T follicular helper cell (primary cell): Measurements from ENCODE around the gene C9orf50.
"Not testable (repeated sequence)": the region's sequence is repeated elsewhere in the genome, so short reads cannot be mapped to it uniquely, and the experiment has no call there.

ENCODE experiments used
- DNase-seq: peaks from one replicate; pipeline ENCODE4 v3.0.0-alpha.2; 2020; ENCODE audit warnings: low read depth
- total RNA-seq, 2 experiments: gene quantifications; one replicate each; lab custom pipeline; 2026; lab: John Stamatoyannopoulos, UW

C9orf50 gene
- 0 reads per million in 2 experiments for total RNA-seq

DNA sequence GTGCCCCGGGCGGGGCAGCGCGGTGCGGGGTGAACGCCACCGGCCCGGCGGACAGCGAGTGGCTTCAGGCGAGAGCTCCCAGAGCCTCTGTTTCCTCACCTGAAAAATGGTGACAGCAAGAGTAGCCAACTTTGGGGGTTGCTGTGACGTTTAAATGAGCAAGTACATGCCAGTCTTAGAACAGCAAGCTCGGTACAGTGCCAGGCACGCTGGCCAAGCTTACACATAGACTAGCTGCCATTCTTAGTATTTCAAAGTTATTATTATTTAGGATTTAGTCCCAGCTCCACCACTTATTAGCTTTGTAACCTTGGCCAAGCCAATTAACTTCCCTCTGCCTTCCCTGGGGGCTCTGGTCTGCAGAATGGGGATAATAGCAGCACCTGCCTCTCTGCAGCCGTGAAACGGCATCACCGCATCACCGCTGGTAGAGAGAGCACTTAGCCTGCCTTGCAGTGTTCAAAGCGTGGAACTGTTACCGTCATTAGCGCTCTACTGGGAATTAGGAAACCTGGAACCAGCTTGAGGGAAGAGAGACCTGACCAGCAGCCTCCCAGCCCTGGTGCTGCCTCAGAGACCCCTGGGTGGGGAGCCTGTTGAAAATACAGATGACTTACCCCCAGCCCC lies at the start of gene C9orf50:
Gene C9orf50 (minus strand): TSS at position 433 of the 627 bp plus-strand sequence. CDS start 527 bp downstream, outside the sequence.
- DNase-seq, result no peak

DNA sequence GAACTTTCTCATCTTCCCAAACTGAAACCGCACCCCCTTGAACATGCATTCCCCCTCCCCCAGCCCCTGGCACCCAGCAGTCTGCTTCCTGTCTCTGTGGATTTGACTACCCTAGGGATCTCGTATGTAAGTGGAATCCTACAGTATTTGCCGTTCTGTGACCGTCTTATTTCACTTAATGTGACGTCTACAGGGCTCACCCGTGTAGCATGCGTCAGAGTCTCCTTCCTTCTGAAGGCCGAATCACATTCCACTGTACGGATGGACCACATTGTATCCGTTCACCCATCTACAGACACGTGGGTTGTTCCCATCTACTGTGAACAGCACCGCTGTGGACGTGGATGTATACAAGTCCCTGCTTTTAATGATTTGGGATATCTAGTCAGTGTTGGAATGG lies 49.0 kb upstream of the C9orf50 start:
- no peak for DNase-seq

- DNase-seq, result no peak
Measured at GRCh38 chr9:129669141-129669718, 48.3 kb upstream of the C9orf50 start.

DNA sequence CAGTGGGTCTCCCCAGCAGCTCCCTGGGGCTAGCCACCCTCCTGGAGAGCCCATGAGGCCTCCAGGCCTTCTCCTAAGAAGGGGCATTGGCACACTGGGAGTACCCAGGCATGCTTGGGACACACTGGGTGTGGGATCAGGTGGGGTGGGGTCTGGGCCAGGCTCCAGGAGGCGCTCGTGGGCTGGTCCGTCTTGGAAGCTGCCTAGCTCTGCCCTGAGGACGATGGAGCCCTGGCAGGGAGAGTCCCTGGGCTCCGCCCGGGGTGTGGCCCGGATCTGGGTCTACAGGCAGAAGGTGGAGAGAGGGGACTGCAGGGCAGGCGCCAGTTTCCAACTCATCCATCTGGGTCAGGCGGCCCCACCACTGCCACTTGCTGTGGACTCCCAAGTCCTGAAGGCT lies 46.9 kb upstream of the C9orf50 start:
- no peak for DNase-seq

DNA sequence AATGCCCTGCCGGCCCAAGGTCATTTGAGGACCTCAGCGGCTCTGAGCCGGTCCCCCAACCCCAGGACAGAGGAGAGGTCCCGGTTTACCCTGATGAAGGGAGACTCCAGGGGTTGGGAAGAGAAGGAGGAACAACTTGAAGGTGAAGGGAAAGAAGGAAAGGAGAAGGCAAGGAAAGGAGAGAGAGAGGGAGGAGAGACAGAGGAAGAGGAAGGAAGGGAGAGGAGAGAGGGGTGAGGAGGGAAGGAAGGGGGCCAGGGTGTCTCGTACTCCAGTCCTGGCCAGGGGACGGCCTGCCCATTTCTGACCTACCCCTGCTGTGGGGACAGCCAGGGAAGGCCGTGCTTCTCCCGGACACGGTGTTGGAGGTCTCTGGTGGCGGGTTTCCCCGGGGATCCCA lies 46.5 kb upstream of the C9orf50 start:
- no peak for DNase-seq

GRCh38 chr9:129666575-129666974 lies 45.7 kb upstream of the C9orf50 start:
- DNase-seq, result no peak

DNA sequence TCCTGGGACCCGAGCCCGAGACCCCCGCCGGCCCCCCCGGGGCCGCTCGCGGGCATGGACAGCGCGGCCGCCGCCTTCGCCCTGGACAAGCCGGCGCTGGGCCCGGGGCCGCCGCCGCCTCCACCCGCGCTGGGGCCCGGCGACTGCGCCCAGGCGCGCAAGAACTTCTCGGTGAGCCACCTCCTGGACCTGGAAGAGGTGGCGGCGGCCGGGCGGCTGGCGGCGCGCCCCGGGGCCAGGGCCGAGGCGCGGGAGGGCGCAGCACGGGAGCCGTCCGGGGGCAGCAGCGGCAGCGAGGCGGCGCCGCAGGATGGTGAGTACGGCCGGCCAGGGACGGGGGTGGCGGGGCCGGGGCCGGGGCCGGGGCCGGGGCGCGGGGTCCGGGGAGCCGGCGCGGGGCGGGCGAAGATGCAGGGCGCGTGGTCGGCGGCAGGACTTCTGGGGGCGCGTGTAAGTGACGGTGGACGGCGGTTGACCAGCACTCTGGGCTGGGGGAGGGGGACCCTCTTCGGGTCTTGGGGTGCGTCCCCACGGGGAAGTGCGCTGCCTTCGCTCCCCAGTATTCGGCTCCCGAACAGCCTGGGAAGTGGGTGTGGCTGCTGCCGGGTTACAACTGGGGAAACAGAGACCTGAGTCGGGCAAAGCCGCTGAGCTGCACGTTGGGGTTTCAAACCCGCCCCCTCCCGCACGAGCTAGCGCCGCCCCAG lies 45.1 kb upstream of the C9orf50 start:
- DNase-seq, result no peak

DNA sequence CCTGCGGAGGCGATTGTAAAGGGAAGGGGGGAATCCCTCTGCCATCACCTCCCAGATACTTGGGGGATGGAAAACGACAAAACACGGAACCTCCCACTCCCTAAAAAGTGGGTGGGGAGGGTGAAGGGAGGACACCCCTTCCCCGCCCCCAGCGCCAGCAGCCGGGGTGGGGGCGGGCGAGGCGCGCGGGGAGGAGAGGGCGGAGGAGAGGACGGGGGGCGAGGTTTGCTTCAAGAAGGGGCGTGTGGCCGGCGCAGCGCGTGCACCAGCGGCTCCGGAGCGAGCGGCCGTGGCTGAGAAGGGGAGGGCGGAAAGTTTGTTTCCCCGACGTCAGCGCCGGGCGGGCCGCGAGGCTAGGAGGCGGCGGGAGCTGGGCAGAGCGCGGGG lies 44.5 kb upstream of the C9orf50 start, which contains the start of gene PRRX2:
Gene PRRX2 (plus strand): TSS at position 259 of the 387 bp plus-strand sequence. CDS start 221 bp downstream, outside the sequence.
- no peak for DNase-seq

DNA sequence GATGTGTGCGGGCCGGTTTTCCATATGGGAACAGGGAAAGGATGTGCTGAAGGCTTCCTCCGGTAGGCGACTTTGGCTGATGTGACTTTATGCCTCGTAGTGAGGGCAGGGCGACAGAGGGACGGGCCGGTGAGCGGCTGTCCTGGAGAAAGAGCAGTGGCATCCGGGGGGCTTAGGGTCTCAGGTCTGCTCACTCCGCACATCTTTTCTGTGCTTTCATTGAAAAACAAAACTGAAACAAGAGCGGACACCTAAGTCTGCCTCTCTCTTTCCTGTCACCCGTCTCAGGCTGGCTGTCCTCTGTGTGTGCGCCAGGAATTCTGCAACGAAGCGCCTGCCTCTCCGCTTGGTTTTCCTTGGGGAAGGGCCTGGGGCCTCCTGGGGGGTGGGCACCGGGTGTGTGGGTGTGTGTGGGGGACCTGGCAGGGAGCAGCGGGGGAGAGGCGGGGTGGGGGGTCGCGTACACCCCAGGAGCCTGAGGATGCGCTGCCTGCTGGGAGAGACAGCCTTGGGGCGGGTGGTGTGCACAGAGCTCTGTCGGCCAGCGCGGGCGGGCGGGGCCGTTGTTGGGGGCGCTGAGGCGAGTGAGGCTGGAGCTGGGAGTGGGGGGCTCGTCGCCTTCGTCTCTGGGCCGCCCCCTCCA lies 44.0 kb upstream of the C9orf50 start:
- DNase-seq, result no peak

- DNase-seq, result not testable (repeated sequence)
Measured at GRCh38 chr9:129662239-129662638, 41.3 kb upstream of the C9orf50 start.

DNA sequence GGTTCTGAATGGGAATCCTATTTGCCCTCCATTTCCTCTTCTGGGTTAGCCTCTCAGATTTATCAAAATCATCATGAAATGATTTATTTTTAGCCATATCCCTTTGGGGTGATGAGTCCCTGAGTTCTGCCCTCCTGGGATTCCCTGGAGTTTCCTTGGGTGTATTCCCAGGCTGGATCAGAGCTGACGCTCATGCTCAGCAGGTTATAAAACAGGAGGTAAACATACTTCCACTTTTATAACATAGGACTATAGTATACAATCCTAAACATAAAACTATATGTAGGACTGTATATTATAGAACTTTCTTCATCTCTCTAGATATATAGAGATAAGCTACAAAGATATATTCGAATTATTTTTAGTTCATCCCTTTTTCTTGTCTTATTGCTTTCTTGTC lies 40.1 kb upstream of the C9orf50 start:
- no peak for DNase-seq

GRCh38 chr9:129656795-129657390 lies 36.0 kb upstream of the C9orf50 start:
- no peak for DNase-seq

DNA sequence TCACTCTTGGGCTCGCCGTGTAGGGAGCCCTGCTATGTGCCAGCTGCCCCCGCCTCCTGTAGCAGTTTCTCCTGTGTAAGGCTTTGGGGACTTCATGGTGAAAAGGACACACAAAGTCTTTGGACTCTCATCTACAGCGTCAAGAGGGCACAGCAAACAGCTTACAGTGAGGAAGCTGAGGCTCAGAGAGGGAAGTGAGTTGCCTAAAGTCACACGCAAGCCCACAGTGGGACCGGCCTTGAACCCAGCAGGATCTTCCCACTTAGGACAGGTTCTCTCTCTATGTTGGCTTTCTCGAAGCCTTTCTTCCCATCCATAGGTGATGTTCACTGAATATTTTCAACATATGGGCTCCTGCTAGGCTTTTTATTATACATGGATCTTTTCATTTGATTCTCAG lies 34.8 kb upstream of the C9orf50 start:
- DNase-seq, result no peak

DNA sequence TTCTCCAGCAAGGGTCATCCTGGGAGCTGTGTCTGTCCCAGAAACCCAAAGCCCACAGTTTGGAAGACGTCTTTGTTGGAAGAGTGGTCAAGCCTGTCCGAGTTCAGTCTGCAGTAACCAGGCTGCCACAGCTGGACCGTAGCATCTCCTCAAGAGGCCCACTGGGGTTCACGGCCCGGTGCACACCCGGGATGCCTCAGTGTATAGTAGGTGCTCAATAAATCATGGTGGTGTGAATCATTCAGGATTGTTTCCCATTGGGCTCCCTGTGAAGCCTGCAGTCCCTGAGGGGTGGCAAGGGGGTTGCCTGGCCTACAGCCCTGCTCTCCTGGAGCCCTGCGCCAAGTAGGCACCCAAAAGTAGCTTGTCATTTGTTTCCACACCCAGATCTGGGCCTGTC lies 34.3 kb upstream of the C9orf50 start:
- DNase-seq, result no peak

- DNase-seq, result no peak
Measured at GRCh38 chr9:129654554-129655040, 33.7 kb upstream of the C9orf50 start.

DNA sequence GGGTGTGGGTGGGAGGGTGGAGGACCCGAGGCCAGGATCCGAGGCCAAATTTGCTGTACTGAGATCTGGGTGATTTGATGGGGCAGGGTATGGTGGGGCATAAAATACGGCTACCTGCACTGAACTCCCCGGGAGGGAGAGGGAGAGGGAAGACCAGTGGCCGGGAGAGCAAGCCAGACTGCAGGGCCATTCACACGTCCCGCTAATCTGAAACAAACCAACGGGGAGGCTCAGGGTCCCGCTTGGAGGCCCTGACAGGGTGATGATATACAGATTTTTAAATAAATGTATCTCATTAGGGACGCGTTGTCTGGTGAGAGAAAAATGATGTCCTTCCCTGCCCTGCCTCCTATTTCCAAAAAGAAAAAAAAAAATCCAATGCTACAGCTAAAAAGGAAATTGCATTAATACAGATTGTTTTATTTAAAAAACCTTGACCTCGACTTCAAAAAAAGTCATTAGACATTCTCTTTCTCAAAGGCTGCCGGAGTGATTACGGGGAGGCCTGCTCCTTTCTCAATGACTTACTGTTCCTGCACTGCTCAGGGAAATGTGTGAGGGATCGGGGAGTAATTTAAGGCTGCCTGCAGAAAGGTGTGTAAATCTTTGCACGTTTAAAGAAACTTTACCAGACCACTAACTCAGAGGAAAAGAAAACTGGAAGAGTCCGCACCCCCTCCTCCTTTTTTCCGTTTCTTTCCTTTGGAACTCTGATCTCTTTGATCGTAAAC lies 33.1 kb upstream of the C9orf50 start:
- no peak for DNase-seq

DNA sequence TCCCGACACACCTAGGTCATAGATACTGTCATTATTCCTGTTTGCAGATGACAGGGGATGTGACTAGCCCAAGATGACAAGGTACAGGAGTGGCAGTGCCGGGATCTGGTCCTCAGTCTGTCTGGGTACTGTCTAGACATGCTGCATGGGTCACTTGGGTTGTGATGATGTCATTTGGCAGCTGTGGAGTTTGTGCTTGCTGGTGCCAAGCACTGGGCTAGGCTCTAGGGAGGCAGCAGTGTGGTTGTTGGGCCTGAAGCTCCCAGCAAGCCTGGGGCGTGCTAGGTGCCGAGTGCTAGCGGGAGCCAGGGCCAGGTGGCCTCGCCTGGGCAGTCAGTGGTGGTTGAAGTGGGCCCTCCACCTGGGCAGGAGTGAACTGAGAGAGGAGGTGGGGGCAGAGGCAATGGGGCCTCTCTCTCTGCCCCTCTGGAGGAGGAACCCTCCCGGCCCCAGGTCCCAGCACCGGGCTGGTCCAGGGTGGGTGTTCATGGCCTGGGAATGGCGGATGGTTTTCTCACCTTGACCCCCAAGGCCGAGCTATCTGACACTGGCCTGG lies 29.9 kb upstream of the C9orf50 start:
- no peak for DNase-seq

GRCh38 chr9:129649726-129650679 lies 29.1 kb upstream of the C9orf50 start:
- no peak for DNase-seq

DNA sequence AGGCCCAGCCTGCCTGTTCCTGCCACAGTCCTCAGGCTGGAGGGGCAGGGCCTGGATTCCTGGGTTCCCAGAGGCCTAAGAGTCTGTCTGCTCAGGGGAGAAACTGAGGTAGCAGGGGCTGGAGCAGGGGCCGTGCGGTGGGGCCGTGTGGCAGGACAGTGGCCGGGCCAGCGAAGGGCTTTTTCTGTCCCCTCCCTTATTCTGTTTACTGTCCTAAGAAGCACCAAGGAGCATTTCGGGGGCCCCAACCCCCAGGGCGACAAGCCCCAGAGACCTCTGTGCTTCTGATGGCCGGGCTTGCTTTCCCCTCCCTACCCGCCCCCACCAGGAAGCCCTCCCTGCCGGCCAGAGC lies 27.8 kb upstream of the C9orf50 start:
- DNase-seq, result no peak
